Naive thymus-derived CD4-positive, alpha-beta T cell (primary cell): ENCODE results near the gene C5AR2. TPM values are rescaled to one million over a fixed set of nuclear protein-coding genes. Genes with fewer than 3 reads are reported as not detected.

Experiments
- ATAC-seq: fragments of 150-1000 bp; cut with Tn5 transposase; 2 replicates; pipeline ENCODE4 v1.10.0; 2021; ENCODE audit warnings: mild to moderate bottlenecking, moderate library complexity
- CTCF ChIA-PET: fragments of 350-600 bp; sonication (Branson Sonifier 250); formaldehyde crosslinking; loops from one replicate; lab custom pipeline; 2021; ENCODE audit warnings: antibody characterized with exemption; lab: Charles Lee
- POLR2A ChIA-PET: fragments of 350-600 bp; sonication (Branson Sonifier 250); formaldehyde crosslinking; loops from one replicate; lab custom pipeline; 2021; ENCODE audit warnings: antibody characterized with exemption, inconsistent platforms; lab: Charles Lee
- DNase-seq, 9 donors: peaks; one replicate each; pipeline versions ENCODE4 v3.0.0 to v3.0.0-alpha.2; 2020 to 2022; ENCODE audit warnings: mixed read lengths in 1 of 9
- H3K27ac ChIP-seq: one replicate; pipeline ENCODE4 v1.7.0; 2013; ENCODE audit warnings: mild to moderate bottlenecking, low read depth, low read length, moderate library complexity
- H3K27me3 ChIP-seq, 2 donors: one replicate each; pipeline ENCODE4 v1.7.0; 2013; ENCODE audit warnings: low read length in 2 of 2, mild to moderate bottlenecking in 2 of 2, moderate library complexity in 2 of 2; ENCODE audit not compliant: control insufficient read depth in 2 of 2, insufficient read depth in 2 of 2
- H3K36me3 ChIP-seq, 3 experiments: 1 replicate in 2 of 3; 2 replicates in 1 of 3; pipeline ENCODE4 v1.7.0; 2013; ENCODE audit warnings: low read length in 3 of 3, mild to moderate bottlenecking in 3 of 3, moderate library complexity in 1 of 3; ENCODE audit not compliant: insufficient read depth in 3 of 3, control insufficient read depth in 2 of 3
- H3K4me1 ChIP-seq, 2 donors: one replicate each; pipeline ENCODE4 v1.7.0; 2013; ENCODE audit warnings: low read length in 2 of 2, mild to moderate bottlenecking in 2 of 2, moderate library complexity in 1 of 2; ENCODE audit not compliant: control insufficient read depth in 2 of 2, insufficient read depth in 2 of 2
- H3K4me3 ChIP-seq: 2 replicates; pipeline ENCODE4 v1.7.0; 2013; ENCODE audit warnings: mild to moderate bottlenecking, low read length
- H3K9me3 ChIP-seq, 3 experiments: 1 replicate in 2 of 3; 2 replicates in 1 of 3; pipeline ENCODE4 v1.7.0; 2013; ENCODE audit warnings: low read length in 3 of 3; ENCODE audit not compliant: control insufficient read depth in 2 of 3
- H3K27ac Mint-ChIP-seq, 9 donors: one replicate each; pipeline ENCODE4 v1.8.0; 2020 to 2022; ENCODE audit warnings: mixed read lengths in 9 of 9, mild to moderate bottlenecking in 8 of 9, moderate library complexity in 5 of 9, inconsistent platforms in 2 of 9
- H3K27me3 Mint-ChIP-seq, 5 donors: one replicate each; pipeline ENCODE4 v1.8.0; 2021 to 2022; ENCODE audit warnings: mixed read lengths in 5 of 5, mild to moderate bottlenecking in 1 of 5
- H3K36me3 Mint-ChIP-seq, 5 donors: one replicate each; pipeline ENCODE4 v1.8.0; 2020 to 2022; ENCODE audit warnings: mixed read lengths in 5 of 5, mild to moderate bottlenecking in 3 of 5, inconsistent platforms in 1 of 5
- H3K4me1 Mint-ChIP-seq, 7 donors: one replicate each; pipeline ENCODE4 v1.8.0; 2020 to 2022; ENCODE audit warnings: mixed read lengths in 7 of 7, mild to moderate bottlenecking in 3 of 7, inconsistent platforms in 1 of 7
- H3K4me3 Mint-ChIP-seq, 10 donors: one replicate each; pipeline ENCODE4 v1.8.0; 2020 to 2022; ENCODE audit warnings: mild to moderate bottlenecking in 10 of 10, mixed read lengths in 10 of 10, moderate library complexity in 6 of 10, inconsistent platforms in 2 of 10
- H3K9me3 Mint-ChIP-seq, 11 donors: one replicate each; pipeline ENCODE4 v1.8.0; 2020 to 2022; ENCODE audit warnings: mixed read lengths in 11 of 11, mild to moderate bottlenecking in 4 of 11, inconsistent platforms in 1 of 11, moderate library complexity in 1 of 11
- intact Hi-C, 2 donors: fragments of 100-400 bp; cut with micrococcal nuclease; formaldehyde crosslinking; loops; one replicate each; pipeline ENCODE4 v1.15.1; 2023
- polyA plus RNA-seq, 2 donors: library from polyadenylated mRNA; unstranded; fragments of 300-500 nt; fragmentation: Illumina TruSeq; gene quantifications; one replicate each; pipeline ENCODE4 v1.2.3, GENCODE V29; 2021
- total RNA-seq, 6 experiments: library from RNA in 5 of 6; stranded (reverse) in 5 of 6; gene quantifications; 1 replicate in 5 of 6; 2 replicates in 1 of 6; pipeline ENCODE4 v1.2.3 and lab custom pipeline; 2021 to 2026

The C5AR2 gene
- total and polyA plus RNA-seq, 7 experiments from 2014 or later = 0.14 to 16.8 (median 0.34) TPM; not detected in 2

GRCh38 chr19:47303966-47304365 lies 28.0 kb upstream of the C5AR2 start:
- intact Hi-C loops = no loop called here
- no peak for DNase-seq

GRCh38 chr19:47305309-47305751 lies 26.6 kb upstream of the C5AR2 start:
- no peaks in the 10 kb centered on the region for H3K4me1 ChIP-seq

More at GRCh38 chr19:47303966-47304365, 28.0 kb upstream of the C5AR2 start:
- Mint-ChIP-seq H3K4me3 (no peak overlapping the region), H3K27me3 (peaks cover 0 to 17% (median 13%) of the 10 kb centered on the region in 5 donors), H3K27ac (no peak overlapping the region), H3K9me3 (no peaks in the 10 kb centered on the region), H3K4me1 (peaks cover 0 to 11% (median 8%) of the 10 kb centered on the region in 7 donors), H3K36me3 (peaks cover 0 to 3% (median 0%) of the 10 kb centered on the region in 5 donors)
- H3K27me3 ChIP-seq = no peaks in the 10 kb centered on the region
- ATAC-seq = no peak
- no peaks in the 10 kb centered on the region for H3K36me3 ChIP-seq
- H3K9me3 ChIP-seq = no peaks in the 10 kb centered on the region
- no peak overlapping the region for H3K4me3 ChIP-seq
- no peak overlapping the region for H3K27ac ChIP-seq
- CTCF ChIA-PET = interaction anchor here (0.9 to 1.3 kb wide), 3 partner anchors 87 to 482 kb away, joined by 4 to 6 read pairs (median 5); no protein-coding TSS in a partner anchor
- no peaks in the 10 kb centered on the region for H3K4me1 ChIP-seq
- POLR2A ChIA-PET = no interaction called here

GRCh38 chr19:47306303-47306702 lies 25.7 kb upstream of the C5AR2 start:
- Histone ChIP-seq H3K4me1 (no peaks in the 10 kb centered on the region), H3K27ac (no peak overlapping the region), H3K27me3 (no peaks in the 10 kb centered on the region), H3K9me3 (no peaks in the 10 kb centered on the region), H3K4me3 (no peak overlapping the region), H3K36me3 (no peaks in the 10 kb centered on the region)
- peaks cover 0 to 30% (median 17%) of the 10 kb centered on the region in 5 donors for H3K27me3 Mint-ChIP-seq
- ChIA-PET CTCF (interaction anchor here (0.7 kb wide), 1 partner anchor 15 kb away, joined by 3 read pairs; no protein-coding TSS in a partner anchor), POLR2A (interaction anchor here (0.6 kb wide), 1 partner anchor 390 kb away, joined by 5 read pairs; no protein-coding TSS in a partner anchor)
- peaks cover 0 to 3% (median 0%) of the 10 kb centered on the region in 5 donors for H3K36me3 Mint-ChIP-seq
- peaks cover 0 to 10% (median 5%) of the 10 kb centered on the region in 7 donors for H3K4me1 Mint-ChIP-seq
- H3K4me3 Mint-ChIP-seq = no peak overlapping the region
- DNase-seq = no peak
- ATAC-seq = no peak
- no peak overlapping the region for H3K27ac Mint-ChIP-seq
- H3K9me3 Mint-ChIP-seq = no peaks in the 10 kb centered on the region
- intact Hi-C loops = no loop called here

More at GRCh38 chr19:47305309-47305751, 26.6 kb upstream of the C5AR2 start:
- ATAC-seq (peak; percentile 67), DNase-seq (peak; percentile 10 to 64 (median 38))
- H3K36me3 Mint-ChIP-seq = peaks cover 0 to 3% (median 0%) of the 10 kb centered on the region in 5 donors
- ChIA-PET POLR2A (no interaction called here), CTCF (interaction anchor here (0.7 to 1.3 kb wide), 3 partner anchors 10 to 86 kb away, joined by 3 to 5 read pairs (median 3); no protein-coding TSS in a partner anchor)
- H3K9me3 ChIP-seq = no peaks in the 10 kb centered on the region
- no peaks in the 10 kb centered on the region for H3K27me3 ChIP-seq
- H3K4me3 ChIP-seq = no peak overlapping the region
- no peaks in the 10 kb centered on the region for H3K9me3 Mint-ChIP-seq
- peaks cover 0 to 10% (median 8%) of the 10 kb centered on the region in 7 donors for H3K4me1 Mint-ChIP-seq
- H3K36me3 ChIP-seq = no peaks in the 10 kb centered on the region
- intact Hi-C loops = no loop called here
- no peak overlapping the region for H3K27ac ChIP-seq
- H3K4me3 Mint-ChIP-seq = peak overlapping the region in 3 of 10 donors; percentile 16 to 35 (median 16)
- H3K27me3 Mint-ChIP-seq = peaks cover 0 to 24% (median 17%) of the 10 kb centered on the region in 5 donors
- peak overlapping the region in 1 of 9 donors; percentile 5 for H3K27ac Mint-ChIP-seq

- Histone ChIP-seq H3K4me3 (no peak overlapping the region), H3K36me3 (no peaks in the 10 kb centered on the region), H3K27me3 (no peaks in the 10 kb centered on the region), H3K4me1 (no peaks in the 10 kb centered on the region), H3K9me3 (no peaks in the 10 kb centered on the region), H3K27ac (no peak overlapping the region)
- ATAC-seq (no peak), DNase-seq (no peak)
- no peaks in the 10 kb centered on the region for H3K9me3 Mint-ChIP-seq
- H3K27ac Mint-ChIP-seq = no peak overlapping the region
- peaks cover 0 to 30% (median 17%) of the 10 kb centered on the region in 5 donors for H3K27me3 Mint-ChIP-seq
- H3K4me1 Mint-ChIP-seq = peaks cover 0 to 7% (median 5%) of the 10 kb centered on the region in 7 donors
- intact Hi-C loops = no loop called here
- H3K4me3 Mint-ChIP-seq = no peak overlapping the region
- ChIA-PET CTCF (no interaction called here), POLR2A (interaction anchor here (1.1 kb wide), 1 partner anchor 14 kb away, joined by 3 read pairs; no protein-coding TSS in a partner anchor)
- H3K36me3 Mint-ChIP-seq = peaks cover 0 to 3% (median 0%) of the 10 kb centered on the region in 5 donors
These were observed 22.9 kb upstream of the C5AR2 start for GRCh38 chr19:47309038-47309437.

GRCh38 chr19:47309608-47310007 lies 22.4 kb upstream of the C5AR2 start, which contains the start of gene C5AR1:
Gene C5AR1, plus strand, starts transcription at chr19:47309861. Its CDS starts 35 bp downstream, at chr19:47309896.
- peak within 1 kb of the TSS in 1 of 10 donors; percentile 49 for H3K4me3 Mint-ChIP-seq
- peaks cover 0 to 6% (median 5%) of the 10 kb centered on the region in 7 donors for H3K4me1 Mint-ChIP-seq
- ChIA-PET POLR2A (interaction anchor here (1.1 kb wide), 1 partner anchor 14 kb away, joined by 3 read pairs; no protein-coding TSS in a partner anchor), CTCF (no interaction called here)
- no peaks in the 10 kb centered on the region for H3K9me3 ChIP-seq
- ATAC-seq = peak; percentile 82
- peaks cover 0 to 30% (median 17%) of the 10 kb centered on the region in 5 donors for H3K27me3 Mint-ChIP-seq
- peaks cover 0 to 3% (median 0%) of the 10 kb centered on the region in 5 donors for H3K36me3 Mint-ChIP-seq
- H3K27ac Mint-ChIP-seq = no peak within 1 kb of the TSS
- H3K9me3 Mint-ChIP-seq = no peaks in the 10 kb centered on the region
- H3K36me3 ChIP-seq = no peaks in the 10 kb centered on the region
- H3K4me3 ChIP-seq = no peak within 1 kb of the TSS
- no peaks in the 10 kb centered on the region for H3K4me1 ChIP-seq
- H3K27me3 ChIP-seq = no peaks in the 10 kb centered on the region
- H3K27ac ChIP-seq = no peak within 1 kb of the TSS
- intact Hi-C loops = no loop called here
- DNase-seq = no peak

GRCh38 chr19:47310323-47310722 lies 21.7 kb upstream of the C5AR2 start:
- H3K27ac Mint-ChIP-seq = no peak overlapping the region
- Histone ChIP-seq H3K9me3 (no peaks in the 10 kb centered on the region), H3K27ac (no peak overlapping the region), H3K4me3 (no peak overlapping the region), H3K36me3 (no peaks in the 10 kb centered on the region), H3K4me1 (no peaks in the 10 kb centered on the region), H3K27me3 (no peaks in the 10 kb centered on the region)
- H3K36me3 Mint-ChIP-seq = peaks cover 0 to 2% (median 0%) of the 10 kb centered on the region in 5 donors
- ATAC-seq (no peak), DNase-seq (no peak)
- peaks cover 0 to 3% (median 2%) of the 10 kb centered on the region in 7 donors for H3K4me1 Mint-ChIP-seq
- POLR2A ChIA-PET = interaction anchor here (0.6 kb wide), 1 partner anchor 33 kb away, joined by 3 read pairs; no protein-coding TSS in a partner anchor
- peaks cover 0 to 30% (median 18%) of the 10 kb centered on the region in 5 donors for H3K27me3 Mint-ChIP-seq
- H3K4me3 Mint-ChIP-seq = peak overlapping the region in 1 of 10 donors; percentile 49
- intact Hi-C loops = no loop called here
- CTCF ChIA-PET = no interaction called here
- H3K9me3 Mint-ChIP-seq = no peaks in the 10 kb centered on the region
